Tongue (tissue), 2 donors: ENCODE measurements around the gene ZNHIT1. TPM values are rescaled to one million over a fixed set of nuclear protein-coding genes. Genes with fewer than 3 reads are reported as not detected.

Experiments used
- small RNA-seq: library from RNA; depleted of rRNA; stranded (forward); fragments of <200 nt; gene quantifications from one replicate; pipeline ENCODE3, GENCODE V24; 2014; ENCODE audit warnings: low replicate concordance
- total RNA-seq: library from RNA; depleted of rRNA; stranded (reverse); fragments of >200 nt; gene quantifications from one replicate; pipeline ENCODE4 v1.2.3, GENCODE V29; 2014

The ZNHIT1 gene
- total RNA-seq, 1 donor from 2014 or later = 38.2 TPM

Small RNA genes lying within 50 kb of the gene (small RNA-seq; reads per million reads assigned to genes)
- gene RNU6-1104P = not detected

Other genes with a start within 250 kb of the ZNHIT1 start
- gene MUC12, start 248.6 kb upstream of the ZNHIT1 start, total RNA-seq = not detected
- not detected for gene MUC17, start 198.1 kb upstream of the ZNHIT1 start, total RNA-seq
- gene TRIM56, start 132.7 kb upstream of the ZNHIT1 start, total RNA-seq = 11.9 TPM
- gene SERPINE1, start 91.1 kb upstream of the ZNHIT1 start, total RNA-seq = 5.4 TPM
- gene AP1S1, start 63.7 kb upstream of the ZNHIT1 start, total RNA-seq = 23.6 TPM
- gene VGF, start 52.6 kb upstream of the ZNHIT1 start, total RNA-seq = not detected
- not detected for gene NAT16, start 37.9 kb upstream of the ZNHIT1 start, total RNA-seq
- not detected for gene MOGAT3, start 17.1 kb upstream of the ZNHIT1 start, total RNA-seq
- gene PLOD3, start 584 bp upstream of the ZNHIT1 start, total RNA-seq = 32.1 TPM
- 5.0 TPM for gene CLDN15, start 19.6 kb downstream of the ZNHIT1 start, total RNA-seq
- gene FIS1, start 26.9 kb downstream of the ZNHIT1 start, total RNA-seq = 180 TPM
- gene IFT22, start 103.6 kb downstream of the ZNHIT1 start, total RNA-seq = 19.2 TPM
- 1.6 TPM for gene COL26A1, start 144.7 kb downstream of the ZNHIT1 start, total RNA-seq